Measurements from ENCODE around the gene OPCML.

The OPCML gene

GRCh38 chr11:132639986-132640385 is 892.3 kb downstream of the OPCML start:
- FAIRE-seq = no peak

GRCh38 chr11:132639403-132639802 is 892.9 kb downstream of the OPCML start:
- FAIRE-seq = no peak

GRCh38 chr11:132638423-132638822 is 893.9 kb downstream of the OPCML start:
- no peak for FAIRE-seq

GRCh38 chr11:132636523-132636922 is 895.8 kb downstream of the OPCML start:
- FAIRE-seq = no peak

GRCh38 chr11:132632641-132633124 is 899.6 kb downstream of the OPCML start:
- peak; percentile 97 for FAIRE-seq

- FAIRE-seq = no peak
These were observed 900.3 kb downstream of the OPCML start for GRCh38 chr11:132631989-132632388.

- no peak for FAIRE-seq
These were observed 904.3 kb downstream of the OPCML start for GRCh38 chr11:132627981-132628380.

GRCh38 chr11:132626446-132626845 is 905.9 kb downstream of the OPCML start:
- FAIRE-seq = no peak

- no peak for FAIRE-seq
These were observed 908.8 kb downstream of the OPCML start for GRCh38 chr11:132623511-132623910.

- FAIRE-seq = peak; percentile 79
These were observed 910.2 kb downstream of the OPCML start for GRCh38 chr11:132621976-132622580.

GRCh38 chr11:132620423-132620822 is 911.9 kb downstream of the OPCML start:
- no peak for FAIRE-seq

- no peak for FAIRE-seq
These were observed 921.5 kb downstream of the OPCML start for GRCh38 chr11:132610791-132611190.

GRCh38 chr11:132610216-132610615 is 922.1 kb downstream of the OPCML start:
- no peak for FAIRE-seq

- FAIRE-seq = no peak
These were observed 924.7 kb downstream of the OPCML start for GRCh38 chr11:132607575-132607974.

GRCh38 chr11:132605825-132606570 is 926.3 kb downstream of the OPCML start:
- FAIRE-seq = no peak

GRCh38 chr11:132604431-132604830 is 927.9 kb downstream of the OPCML start:
- no peak for FAIRE-seq

- no peak for FAIRE-seq
These were observed 930.4 kb downstream of the OPCML start for GRCh38 chr11:132601875-132602274.

GRCh38 chr11:132595711-132596134 is 936.6 kb downstream of the OPCML start:
- no peak for FAIRE-seq

- FAIRE-seq = no peak
These were observed 937.1 kb downstream of the OPCML start for GRCh38 chr11:132595246-132595645.

- FAIRE-seq = no peak
These were observed 941.3 kb downstream of the OPCML start for GRCh38 chr11:132590986-132591385.

- FAIRE-seq = peak; percentile 84
These were observed 941.7 kb downstream of the OPCML start for GRCh38 chr11:132590554-132590953.

GRCh38 chr11:132589791-132590190 is 942.5 kb downstream of the OPCML start:
- FAIRE-seq = no peak

- no peak for FAIRE-seq
These were observed 943.9 kb downstream of the OPCML start for GRCh38 chr11:132588366-132588765.

GRCh38 chr11:132587716-132588115 is 944.6 kb downstream of the OPCML start:
- FAIRE-seq = no peak
